SK-N-SH (cell line): Measurements from ENCODE around the gene SLC24A3. TPM values are rescaled to one million over a fixed set of nuclear protein-coding genes. Genes with fewer than 3 reads are reported as not detected.

ENCODE experiments used
- CTCF ChIA-PET: fragments of 300-600, 350-600 bp; formaldehyde crosslinking; extraction: SDS; loops from one replicate; lab custom pipeline; 2021; lab: Yijun Ruan, JAX
- POLR2A ChIA-PET: fragments of 350-600 bp; sonication (Branson Sonifier 250); formaldehyde crosslinking; extraction: SDS; loops from one replicate; lab custom pipeline; 2020; ENCODE audit warnings: antibody characterized with exemption, inconsistent platforms; lab: Yijun Ruan, JAX
- DNase-seq: peaks from one replicate; pipeline ENCODE4 v3.0.0; 2012
- H2AFZ ChIP-seq: fragments of 200-600 bp; sonication (generic); 2 replicates; pipeline ENCODE4 v1.8.1; 2016; ENCODE audit warnings: antibody characterized with exemption, mild to moderate bottlenecking, low read depth
- H3F3A ChIP-seq: fragments of 200-600 bp; sonication (generic); replicated peaks from 2 replicates; pipeline ENCODE3; 2016; ENCODE audit warnings: antibody characterized with exemption, mild to moderate bottlenecking; ENCODE audit not compliant: insufficient read depth
- H3K27ac ChIP-seq, 2 experiments: fragments of 200-500 bp in 1 of 2; fragments of 200-600 bp in 1 of 2; sonication (Bioruptor generic) in 1 of 2; sonication (generic), shearing (Covaris generic) in 1 of 2; 2 replicates each; pipeline versions ENCODE4 v1.5.1 to v1.6.1; 2014 to 2016; ENCODE audit warnings: low read depth in 2 of 2, inconsistent platforms in 1 of 2, low read length in 1 of 2, mild to moderate bottlenecking in 1 of 2, mixed read lengths in 1 of 2
- H3K27me3 ChIP-seq: fragments of 200-600 bp; sonication (generic), shearing (Covaris generic); 2 replicates; pipeline ENCODE4 v1.6.1; 2016; ENCODE audit warnings: mixed run types; ENCODE audit not compliant: insufficient read depth
- H3K36me3 ChIP-seq, 2 experiments: fragments of 200-500 bp in 1 of 2; fragments of 200-600 bp in 1 of 2; sonication (Bioruptor generic) in 1 of 2; sonication (generic) in 1 of 2; replicated peaks in 1 of 2; 2 replicates each; pipeline versions ENCODE3 to v1.5.1; 2014 to 2016; ENCODE audit warnings: low read length in 1 of 2, mild to moderate bottlenecking in 1 of 2; ENCODE audit not compliant: insufficient read depth in 2 of 2, control insufficient read depth in 1 of 2
- H3K4me1 ChIP-seq, 2 experiments: fragments of 200-500 bp in 1 of 2; fragments of 200-600 bp in 1 of 2; sonication (Bioruptor generic) in 1 of 2; sonication (generic), shearing (Covaris generic) in 1 of 2; 2 replicates each; pipeline versions ENCODE4 v1.5.1 to v1.6.1; 2014 to 2016; ENCODE audit warnings: low read depth in 1 of 2, low read length in 1 of 2, mixed run types in 1 of 2; ENCODE audit not compliant: insufficient read depth in 2 of 2, control insufficient read depth in 1 of 2
- H3K4me2 ChIP-seq: fragments of 200-600 bp; sonication (generic), shearing (Covaris generic); 2 replicates; pipeline ENCODE4 v1.6.1; 2017; ENCODE audit warnings: mixed run types
- H3K4me3 ChIP-seq, 2 experiments: fragments of 200-500 bp in 1 of 2; fragments of 200-600 bp in 1 of 2; sonication (Bioruptor generic) in 1 of 2; sonication (generic), shearing (Covaris generic) in 1 of 2; 2 replicates each; pipeline versions ENCODE4 v1.5.1 to v1.8.1; 2014 to 2016; ENCODE audit warnings: low read depth in 2 of 2, inconsistent platforms in 1 of 2, low read length in 1 of 2, mild to moderate bottlenecking in 1 of 2, mixed read lengths in 1 of 2, moderate library complexity in 1 of 2
- H3K79me2 ChIP-seq: fragments of 200-600 bp; sonication (generic); 2 replicates; pipeline ENCODE4 v1.8.1; 2017; ENCODE audit warnings: mild to moderate bottlenecking; ENCODE audit not compliant: insufficient read depth
- H3K9ac ChIP-seq: fragments of 200-600 bp; sonication (generic); 2 replicates; pipeline ENCODE4 v1.6.1; 2017; ENCODE audit warnings: mixed run types
- H3K9me2 ChIP-seq: fragments of 200-600 bp; sonication (generic); 2 replicates; pipeline ENCODE4 v1.6.1; 2017; ENCODE audit warnings: mixed run types
- H3K9me3 ChIP-seq: fragments of 200-600 bp; sonication (generic); 2 replicates; pipeline ENCODE4 v1.6.1; 2017; ENCODE audit warnings: mixed run types, mild to moderate bottlenecking, moderate library complexity
- H4K20me1 ChIP-seq: fragments of 200-600 bp; sonication (generic); 2 replicates; pipeline ENCODE4 v1.6.1; 2017; ENCODE audit warnings: mild to moderate bottlenecking, mixed run types; ENCODE audit not compliant: insufficient read depth
- CHD2 ChIP-seq: fragments of 150-350 bp; IDR thresholded peaks from 2 replicates; pipeline ENCODE4 v1.6.1; 2018; ENCODE audit warnings: low read length; ENCODE audit not compliant: partially characterized antibody
- ELF1 ChIP-seq: IDR thresholded peaks from 2 replicates; pipeline ENCODE4 v1.4.0; 2012
- EP300 ChIP-seq, 2 experiments: IDR thresholded peaks; 2 replicates each; pipeline versions ENCODE4 v1.4.0 to v1.6.1; 2012; ENCODE audit warnings: borderline replicate concordance in 1 of 2, low read depth in 1 of 2, low read length in 1 of 2
- FOSL2 ChIP-seq: IDR thresholded peaks from 2 replicates; pipeline ENCODE4 v1.4.0; 2012; ENCODE audit warnings: low read depth, mild to moderate bottlenecking, moderate library complexity, borderline replicate concordance
- FOXJ3 ChIP-seq: sonication (generic); formaldehyde crosslinking; IDR thresholded peaks from 2 replicates; pipeline ENCODE4 v1.5.1; 2020; ENCODE audit warnings: mild to moderate bottlenecking, missing genetic modification reagents
- GATA2 ChIP-seq: sonication (generic); formaldehyde crosslinking; IDR thresholded peaks from 2 replicates; pipeline ENCODE4 v1.5.0; 2020; ENCODE audit warnings: mild to moderate bottlenecking, missing genetic modification reagents
- MAX ChIP-seq: IDR thresholded peaks from 2 replicates; pipeline ENCODE4 v1.4.0; 2012; ENCODE audit warnings: low read depth
- MXI1 ChIP-seq: IDR thresholded peaks from 2 replicates; pipeline ENCODE4 v1.6.1; 2012; ENCODE audit warnings: mild to moderate bottlenecking, low read depth, low read length, improper control_type of control experiment
- NFIC ChIP-seq: IDR thresholded peaks from 2 replicates; pipeline ENCODE4 v1.4.0; 2012; ENCODE audit warnings: borderline replicate concordance
- NRF1 ChIP-seq: IDR thresholded peaks from 2 replicates; pipeline ENCODE4 v1.6.1; 2012; ENCODE audit warnings: low read depth, mild to moderate bottlenecking, low read length
- RFX5 ChIP-seq: IDR thresholded peaks from 2 replicates; pipeline ENCODE4 v1.6.1; 2012; ENCODE audit warnings: mild to moderate bottlenecking, improper control_type of control experiment, low read length
- TCF12 ChIP-seq: IDR thresholded peaks from 2 replicates; pipeline ENCODE4 v1.4.0; 2012
- USF2 ChIP-seq: fragments of 150-350 bp; IDR thresholded peaks from 2 replicates; pipeline ENCODE4 v1.6.1; 2017; ENCODE audit warnings: antibody characterized with exemption, low read length, low read depth, borderline replicate concordance
- YY1 ChIP-seq: IDR thresholded peaks from 2 replicates; pipeline ENCODE4 v1.4.0; 2012; ENCODE audit warnings: low read depth, mild to moderate bottlenecking
- WGBS: methylation state at CpG from one replicate; pipeline ENCODE4 v1.1.6; 2017; ENCODE audit warnings: low lambda C conversion rate; 5-methylcytosine and 5-hydroxymethylcytosine counted together
- polyA plus RNA-seq, 3 experiments: library from polyadenylated mRNA; depleted of rRNA; stranded (reverse); fragments of >200 nt; gene quantifications; 2 replicates each; pipeline ENCODE4 v1.2.3, GENCODE V29; 2012
- TF ChIP-seq, protein P1 (sequence below): fragments of 200-600 bp; sonication (generic); IDR thresholded peaks from 2 replicates; pipeline ENCODE4 v1.6.1; 2017; ENCODE audit warnings: antibody characterized with exemption, mild to moderate bottlenecking, moderate library complexity
- TF ChIP-seq, protein P2 (sequence below): IDR thresholded peaks from 2 replicates; pipeline ENCODE4; 2012
- TF ChIP-seq, protein P3 (sequence below): IDR thresholded peaks from 2 replicates; pipeline ENCODE4 v1.4.0; 2012; ENCODE audit warnings: low read depth, borderline replicate concordance

The SLC24A3 gene
- polyA plus RNA-seq, 1 of the 3 experiments (the other 2 are of a cell fraction), result not detected

DNA sequence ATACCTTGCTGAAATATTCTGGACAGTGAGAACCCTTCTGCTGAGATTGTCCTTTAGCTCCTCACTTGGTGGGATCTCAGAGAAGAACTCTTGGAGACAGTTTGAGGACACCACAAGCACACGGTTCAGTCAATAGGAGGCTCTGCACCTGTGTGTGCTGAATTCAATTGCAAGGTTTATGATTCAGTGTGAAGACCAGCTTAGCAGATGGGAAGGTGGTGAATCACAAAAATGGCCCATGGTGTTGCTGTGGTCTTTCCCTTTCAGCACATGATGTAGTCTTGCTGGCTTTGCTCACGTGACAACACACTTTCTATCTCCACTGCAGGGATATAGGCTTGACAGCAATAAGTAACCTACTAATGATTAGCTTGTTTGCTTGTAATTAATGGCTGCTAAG, 270.3 kb downstream of the SLC24A3 start:
- ChIA-PET POLR2A (no interaction called here), CTCF (no interaction called here)
- no peaks in the 10 kb centered on the region for H3K9me3 ChIP-seq
- no peaks in the 10 kb centered on the region for H3F3A ChIP-seq
- H3K9ac ChIP-seq, result no peak overlapping the region
- WGBS, result 0% methylated on average over 2 of the region's 2 CpGs
- no peak for TF ChIP-seq USF2
- no peaks in the 10 kb centered on the region for H3K36me3 ChIP-seq
- no peaks in the 10 kb centered on the region for H3K9me2 ChIP-seq
- no peaks in the 10 kb centered on the region for H3K4me1 ChIP-seq
- H3K4me3 ChIP-seq, result no peak overlapping the region
- no peak for DNase-seq
- H3K4me2 ChIP-seq, result no peak overlapping the region
- H3K27me3 ChIP-seq, result peaks cover 5% of the 10 kb centered on the region; the same call in 1 of the 2 replicates
- no peaks in the 10 kb centered on the region for H3K79me2 ChIP-seq
- no peak overlapping the region for H3K27ac ChIP-seq
- H4K20me1 ChIP-seq, result no peaks in the 10 kb centered on the region
- H2AFZ ChIP-seq, result no peak overlapping the region

DNA sequence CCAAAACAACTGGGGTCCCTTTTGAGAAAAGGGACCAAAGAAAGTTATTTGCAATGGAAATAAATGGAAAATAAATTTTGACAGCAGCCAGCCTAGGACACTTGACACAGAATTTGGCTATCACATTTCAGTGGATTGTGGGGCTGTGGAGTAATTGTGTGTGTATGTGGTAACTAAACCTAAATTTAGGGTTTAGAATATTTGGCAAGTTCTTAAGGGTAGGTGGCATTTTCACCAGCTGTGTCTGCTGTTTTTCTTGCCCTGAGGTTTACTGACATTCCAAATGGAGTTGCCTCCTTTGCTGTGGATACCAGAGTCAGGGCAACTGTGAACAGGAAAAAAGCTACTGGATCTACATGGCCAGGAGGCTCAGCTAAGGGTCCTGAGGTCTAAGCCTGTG, 270.9 kb downstream of the SLC24A3 start:
- no peaks in the 10 kb centered on the region for H3F3A ChIP-seq
- no peak overlapping the region for H2AFZ ChIP-seq
- CTCF ChIA-PET, result no interaction called here
- no peak overlapping the region for H3K4me3 ChIP-seq
- H4K20me1 ChIP-seq, result no peaks in the 10 kb centered on the region
- H3K9me2 ChIP-seq, result no peaks in the 10 kb centered on the region
- no peaks in the 10 kb centered on the region for H3K9me3 ChIP-seq
- TF ChIP-seq FOXJ3, result no peak
- TF ChIP-seq, protein P1, sequence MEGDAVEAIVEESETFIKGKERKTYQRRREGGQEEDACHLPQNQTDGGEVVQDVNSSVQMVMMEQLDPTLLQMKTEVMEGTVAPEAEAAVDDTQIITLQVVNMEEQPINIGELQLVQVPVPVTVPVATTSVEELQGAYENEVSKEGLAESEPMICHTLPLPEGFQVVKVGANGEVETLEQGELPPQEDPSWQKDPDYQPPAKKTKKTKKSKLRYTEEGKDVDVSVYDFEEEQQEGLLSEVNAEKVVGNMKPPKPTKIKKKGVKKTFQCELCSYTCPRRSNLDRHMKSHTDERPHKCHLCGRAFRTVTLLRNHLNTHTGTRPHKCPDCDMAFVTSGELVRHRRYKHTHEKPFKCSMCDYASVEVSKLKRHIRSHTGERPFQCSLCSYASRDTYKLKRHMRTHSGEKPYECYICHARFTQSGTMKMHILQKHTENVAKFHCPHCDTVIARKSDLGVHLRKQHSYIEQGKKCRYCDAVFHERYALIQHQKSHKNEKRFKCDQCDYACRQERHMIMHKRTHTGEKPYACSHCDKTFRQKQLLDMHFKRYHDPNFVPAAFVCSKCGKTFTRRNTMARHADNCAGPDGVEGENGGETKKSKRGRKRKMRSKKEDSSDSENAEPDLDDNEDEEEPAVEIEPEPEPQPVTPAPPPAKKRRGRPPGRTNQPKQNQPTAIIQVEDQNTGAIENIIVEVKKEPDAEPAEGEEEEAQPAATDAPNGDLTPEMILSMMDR, result no peak
- TF ChIP-seq, protein P2, sequence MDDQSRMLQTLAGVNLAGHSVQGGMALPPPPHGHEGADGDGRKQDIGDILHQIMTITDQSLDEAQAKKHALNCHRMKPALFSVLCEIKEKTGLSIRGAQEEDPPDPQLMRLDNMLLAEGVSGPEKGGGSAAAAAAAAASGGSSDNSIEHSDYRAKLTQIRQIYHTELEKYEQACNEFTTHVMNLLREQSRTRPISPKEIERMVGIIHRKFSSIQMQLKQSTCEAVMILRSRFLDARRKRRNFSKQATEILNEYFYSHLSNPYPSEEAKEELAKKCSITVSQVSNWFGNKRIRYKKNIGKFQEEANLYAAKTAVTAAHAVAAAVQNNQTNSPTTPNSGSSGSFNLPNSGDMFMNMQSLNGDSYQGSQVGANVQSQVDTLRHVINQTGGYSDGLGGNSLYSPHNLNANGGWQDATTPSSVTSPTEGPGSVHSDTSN, result no peak
- TF ChIP-seq, all 33 proteins: peak for 0
- Histone ChIP-seq H3K9ac (no peak overlapping the region), H3K4me2 (no peak overlapping the region), H3K4me1 (no peaks in the 10 kb centered on the region), H3K27me3 (peaks cover under 1% of the 10 kb centered on the region; the same call in 1 of the 2 replicates), H3K79me2 (no peaks in the 10 kb centered on the region), H3K36me3 (no peaks in the 10 kb centered on the region), H3K27ac (no peak overlapping the region)
- no peak for DNase-seq
- POLR2A ChIA-PET, result no interaction called here

- no peak overlapping the region for H3K27ac ChIP-seq
- no peak overlapping the region for H2AFZ ChIP-seq
- DNase-seq, result no peak
- WGBS, result 3% methylated on average over 2 of the region's 2 CpGs
- no peaks in the 10 kb centered on the region for H3K9me2 ChIP-seq
- H3K4me1 ChIP-seq, result no peaks in the 10 kb centered on the region
- H3K36me3 ChIP-seq, result no peaks in the 10 kb centered on the region
- H3K79me2 ChIP-seq, result no peaks in the 10 kb centered on the region
- no peak overlapping the region for H3K9ac ChIP-seq
- ChIA-PET POLR2A (no interaction called here), CTCF (no interaction called here)
- H3F3A ChIP-seq, result no peaks in the 10 kb centered on the region
- no peaks in the 10 kb centered on the region for H3K27me3 ChIP-seq
- H3K4me2 ChIP-seq, result no peak overlapping the region
- H4K20me1 ChIP-seq, result no peaks in the 10 kb centered on the region
- H3K4me3 ChIP-seq, result no peak overlapping the region
- H3K9me3 ChIP-seq, result no peaks in the 10 kb centered on the region
- TF ChIP-seq, protein P3, sequence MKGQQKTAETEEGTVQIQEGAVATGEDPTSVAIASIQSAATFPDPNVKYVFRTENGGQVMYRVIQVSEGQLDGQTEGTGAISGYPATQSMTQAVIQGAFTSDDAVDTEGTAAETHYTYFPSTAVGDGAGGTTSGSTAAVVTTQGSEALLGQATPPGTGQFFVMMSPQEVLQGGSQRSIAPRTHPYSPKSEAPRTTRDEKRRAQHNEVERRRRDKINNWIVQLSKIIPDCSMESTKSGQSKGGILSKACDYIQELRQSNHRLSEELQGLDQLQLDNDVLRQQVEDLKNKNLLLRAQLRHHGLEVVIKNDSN, result no peak
- TF ChIP-seq MAX (no peak), TCF12 (no peak), YY1 (no peak), RFX5 (no peak), MXI1 (no peak), GATA2 (CRISPR knock-in tag) (no peak), ELF1 (no peak), FOXJ3 (no peak), NRF1 (no peak), FOSL2 (no peak), NFIC (no peak), CHD2 (no peak), EP300 (IDR thresholded peaks at IDR 0.05; ENCODE audit: borderline replicate concordance in 1 of 2, low read depth in 1 of 2, low read length in 1 of 2) (no peak)
These were observed 274.0 kb downstream of the SLC24A3 start for GRCh38 chr20:19486446-19486845.
